ENCODE measurements around the gene AGAP1.

DNA sequence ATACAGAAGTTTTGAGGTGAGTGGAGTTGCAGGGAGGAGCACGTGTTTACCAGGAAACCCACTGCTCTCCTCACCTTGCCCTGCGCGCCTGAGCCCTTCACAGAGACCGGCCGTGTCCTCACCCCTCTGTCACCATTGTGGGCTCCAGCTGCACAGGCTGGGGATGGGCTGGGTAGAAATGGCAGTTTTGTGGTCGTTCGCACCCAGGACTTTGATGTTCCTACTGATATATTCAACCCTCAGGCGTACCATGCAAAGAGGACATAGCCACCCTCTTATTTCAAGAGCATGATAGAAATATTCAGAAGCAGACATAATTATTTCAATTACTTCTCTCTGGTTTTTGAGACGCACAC is 596.2 kb downstream of the AGAP1 start:
- TF ChIP-seq, protein P1, sequence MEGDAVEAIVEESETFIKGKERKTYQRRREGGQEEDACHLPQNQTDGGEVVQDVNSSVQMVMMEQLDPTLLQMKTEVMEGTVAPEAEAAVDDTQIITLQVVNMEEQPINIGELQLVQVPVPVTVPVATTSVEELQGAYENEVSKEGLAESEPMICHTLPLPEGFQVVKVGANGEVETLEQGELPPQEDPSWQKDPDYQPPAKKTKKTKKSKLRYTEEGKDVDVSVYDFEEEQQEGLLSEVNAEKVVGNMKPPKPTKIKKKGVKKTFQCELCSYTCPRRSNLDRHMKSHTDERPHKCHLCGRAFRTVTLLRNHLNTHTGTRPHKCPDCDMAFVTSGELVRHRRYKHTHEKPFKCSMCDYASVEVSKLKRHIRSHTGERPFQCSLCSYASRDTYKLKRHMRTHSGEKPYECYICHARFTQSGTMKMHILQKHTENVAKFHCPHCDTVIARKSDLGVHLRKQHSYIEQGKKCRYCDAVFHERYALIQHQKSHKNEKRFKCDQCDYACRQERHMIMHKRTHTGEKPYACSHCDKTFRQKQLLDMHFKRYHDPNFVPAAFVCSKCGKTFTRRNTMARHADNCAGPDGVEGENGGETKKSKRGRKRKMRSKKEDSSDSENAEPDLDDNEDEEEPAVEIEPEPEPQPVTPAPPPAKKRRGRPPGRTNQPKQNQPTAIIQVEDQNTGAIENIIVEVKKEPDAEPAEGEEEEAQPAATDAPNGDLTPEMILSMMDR (IDR thresholded peaks at IDR 0.05): no peak
- TF ChIP-seq POLR2A (IDR thresholded peaks at IDR 0.05): no peak
